Endothelial cell (in vitro differentiated cells): Measurements from ENCODE around the gene IL1B. TPM values are rescaled to one million over a fixed set of nuclear protein-coding genes. Genes with fewer than 3 reads are reported as not detected.

Experiments
- DNase-seq: peaks from one replicate; pipeline ENCODE4 v3.0.0; 2021; ENCODE audit warnings: low spot score
- H3K27ac Mint-ChIP-seq: one replicate; pipeline ENCODE4 v1.8.0; 2021; ENCODE audit warnings: mixed read lengths, inconsistent platforms; ENCODE audit not compliant: unreplicated experiment
- H3K27me3 Mint-ChIP-seq: one replicate; pipeline ENCODE4 v1.8.0; 2021; ENCODE audit warnings: mild to moderate bottlenecking, moderate library complexity, mixed read lengths, inconsistent platforms; ENCODE audit not compliant: unreplicated experiment
- H3K36me3 Mint-ChIP-seq: one replicate; pipeline ENCODE4 v1.8.0; 2021; ENCODE audit warnings: mild to moderate bottlenecking, low read depth, mixed read lengths, inconsistent platforms; ENCODE audit not compliant: unreplicated experiment
- H3K4me1 Mint-ChIP-seq: one replicate; pipeline ENCODE4 v1.8.0; 2021; ENCODE audit warnings: mild to moderate bottlenecking, mixed read lengths, inconsistent platforms; ENCODE audit not compliant: unreplicated experiment
- H3K4me3 Mint-ChIP-seq: one replicate; pipeline ENCODE4 v1.8.0; 2021; ENCODE audit warnings: mild to moderate bottlenecking, mixed read lengths, inconsistent platforms; ENCODE audit not compliant: unreplicated experiment
- H3K9me3 Mint-ChIP-seq: one replicate; pipeline ENCODE4 v1.8.0; 2021; ENCODE audit warnings: mixed read lengths, inconsistent platforms; ENCODE audit not compliant: unreplicated experiment
- CTCF ChIP-seq: fragments of 200-600 bp; sonication (generic); IDR thresholded peaks from one replicate; pipeline ENCODE4 v1.5.0; 2021; ENCODE audit warnings: antibody characterized with exemption; ENCODE audit not compliant: unreplicated experiment
- total RNA-seq: library from RNA; stranded (reverse); fragmentation: NEBNext Ultra II Directional; extraction: Animal tissue kit (Norgen Biotek cat#: 25700); gene quantifications from one replicate; pipeline ENCODE4 v1.2.1, GENCODE V29; 2021; ENCODE audit not compliant: unreplicated experiment

IL1B gene
- total RNA-seq, 1 donor from 2014 or later: not detected

- Mint-ChIP-seq H3K4me3 (no peak overlapping the region), H3K27me3 (peaks cover 11% of the 10 kb centered on the region), H3K9me3 (no peaks in the 10 kb centered on the region), H3K4me1 (peaks cover 47% of the 10 kb centered on the region), H3K27ac (no peak overlapping the region), H3K36me3 (peaks cover 3% of the 10 kb centered on the region)
- TF ChIP-seq CTCF: no peak
- no peak for DNase-seq
Observed at GRCh38 chr2:112829101-112829960, 7.2 kb downstream of the IL1B start.

GRCh38 chr2:112828251-112828691, 8.3 kb downstream of the IL1B start:
- H3K36me3 Mint-ChIP-seq: peaks cover 7% of the 10 kb centered on the region
- no peak overlapping the region for H3K4me3 Mint-ChIP-seq
- no peaks in the 10 kb centered on the region for H3K9me3 Mint-ChIP-seq
- H3K4me1 Mint-ChIP-seq: peaks cover 46% of the 10 kb centered on the region
- TF ChIP-seq CTCF: no peak
- DNase-seq: no peak
- H3K27ac Mint-ChIP-seq: no peak overlapping the region
- H3K27me3 Mint-ChIP-seq: peaks cover 9% of the 10 kb centered on the region

GRCh38 chr2:112827604-112828185, 8.9 kb downstream of the IL1B start:
- no peak overlapping the region for H3K4me3 Mint-ChIP-seq
- TF ChIP-seq CTCF: no peak
- H3K27me3 Mint-ChIP-seq: peaks cover 9% of the 10 kb centered on the region
- no peaks in the 10 kb centered on the region for H3K9me3 Mint-ChIP-seq
- H3K4me1 Mint-ChIP-seq: peaks cover 40% of the 10 kb centered on the region
- DNase-seq: no peak
- peaks cover 10% of the 10 kb centered on the region for H3K36me3 Mint-ChIP-seq
- H3K27ac Mint-ChIP-seq: no peak overlapping the region

- Mint-ChIP-seq H3K27ac (no peak overlapping the region), H3K27me3 (peaks cover 9% of the 10 kb centered on the region), H3K4me3 (no peak overlapping the region), H3K36me3 (peaks cover 10% of the 10 kb centered on the region), H3K4me1 (peaks cover 33% of the 10 kb centered on the region), H3K9me3 (no peaks in the 10 kb centered on the region)
- TF ChIP-seq CTCF: no peak
- DNase-seq: no peak
Observed at GRCh38 chr2:112827009-112827408, 9.6 kb downstream of the IL1B start.

- peaks cover 20% of the 10 kb centered on the region for H3K4me1 Mint-ChIP-seq
- no peak overlapping the region for H3K4me3 Mint-ChIP-seq
- H3K27me3 Mint-ChIP-seq: peaks cover 9% of the 10 kb centered on the region
- H3K9me3 Mint-ChIP-seq: no peaks in the 10 kb centered on the region
- H3K36me3 Mint-ChIP-seq: peaks cover 10% of the 10 kb centered on the region
- no peak for DNase-seq
- TF ChIP-seq CTCF: no peak
- H3K27ac Mint-ChIP-seq: no peak overlapping the region
Observed at GRCh38 chr2:112825706-112826105, 10.9 kb downstream of the IL1B start.
